Activated CD4-positive, alpha-beta T cell treated with anti-CD3 and anti-CD28 coated beads, Interleukin-2, amount 50 U/mL, for 1 hour (primary cell): Measurements from ENCODE around the gene AP5S1.
"Not testable (repeated sequence)": the region's sequence is repeated elsewhere in the genome, so short reads cannot be mapped to it uniquely, and the experiment has no call there.

Experiments
- DNase-seq: peaks from one replicate; pipeline ENCODE4 v3.0.0-alpha.2; 2020

AP5S1 gene

GRCh38 chr20:3812975-3813847 is 7.1 kb upstream of the AP5S1 start:
- DNase-seq, result no peak

GRCh38 chr20:3813848-3814581 is 6.3 kb upstream of the AP5S1 start:
- DNase-seq, result peak; percentile 25

- DNase-seq, result no peak
These were observed 5.3 kb upstream of the AP5S1 start for GRCh38 chr20:3814928-3815495.

- DNase-seq, result peak; percentile 32
These were observed 4.5 kb upstream of the AP5S1 start for GRCh38 chr20:3815703-3816315.

- DNase-seq, result no peak
These were observed 1.9 kb upstream of the AP5S1 start for GRCh38 chr20:3818155-3819151.

GRCh38 chr20:3819411-3820047 is 818 bp upstream of the AP5S1 start:
- DNase-seq, result no peak

GRCh38 chr20:3820901-3821727 is 767 bp downstream of the AP5S1 start:
- DNase-seq, result no peak

GRCh38 chr20:3821996-3822395 is 1.6 kb downstream of the AP5S1 start:
- DNase-seq, result no peak

- DNase-seq, result no peak
These were observed 3.5 kb downstream of the AP5S1 start for GRCh38 chr20:3823881-3824280.

GRCh38 chr20:3825526-3825925 is 5.2 kb downstream of the AP5S1 start:
- DNase-seq, result no peak

GRCh38 chr20:3826420-3826819 is 6.1 kb downstream of the AP5S1 start:
- DNase-seq, result no peak

- no peak for DNase-seq
These were observed 8.5 kb downstream of the AP5S1 start for GRCh38 chr20:3828798-3829197.

GRCh38 chr20:3829891-3830290 is 9.5 kb downstream of the AP5S1 start:
- not testable (repeated sequence) for DNase-seq

- DNase-seq, result no peak
These were observed 15.8 kb downstream of the AP5S1 start for GRCh38 chr20:3836132-3836531.

GRCh38 chr20:3839328-3839727 is 19.0 kb downstream of the AP5S1 start:
- no peak for DNase-seq

- DNase-seq, result not testable (repeated sequence)
These were observed 19.9 kb downstream of the AP5S1 start for GRCh38 chr20:3840201-3840600.

GRCh38 chr20:3842348-3842930 is 22.1 kb downstream of the AP5S1 start:
- no peak for DNase-seq

- DNase-seq, result no peak
These were observed 23.1 kb downstream of the AP5S1 start for GRCh38 chr20:3843490-3843889.

- DNase-seq, result not testable (repeated sequence)
These were observed 23.8 kb downstream of the AP5S1 start for GRCh38 chr20:3843990-3844619.

GRCh38 chr20:3846378-3846739 is 26.0 kb downstream of the AP5S1 start:
- no peak for DNase-seq
